ENCODE data around the gene NTHL1.

The NTHL1 gene

GRCh38 chr16:2047330-2048115 lies at the start of gene NTHL1, which contains the start of gene TSC2:
TSS of gene NTHL1 (minus strand) at chr16:2047834. CDS start at chr16:2047823, 11 bp downstream.
TSS of gene TSC2 (plus strand) at chr16:2047985. CDS start at chr16:2048616, 631 bp downstream.
- peak; percentile 65 for DNase-seq (ENCODE audit: low read depth)

GRCh38 chr16:2096853-2097595 lies 49.4 kb upstream of the NTHL1 start:
- DNase-seq (ENCODE audit: low read depth) = no peak

- no peak for DNase-seq (ENCODE audit: low read depth)
These were observed 48.4 kb upstream of the NTHL1 start for GRCh38 chr16:2095918-2096582.

GRCh38 chr16:2095315-2095853 lies 47.8 kb upstream of the NTHL1 start:
- DNase-seq (ENCODE audit: low read depth) = no peak

GRCh38 chr16:2093793-2094192 lies 46.2 kb upstream of the NTHL1 start:
- DNase-seq (ENCODE audit: low read depth) = no peak

- DNase-seq (ENCODE audit: low read depth) = no peak
These were observed 45.2 kb upstream of the NTHL1 start for GRCh38 chr16:2092866-2093265.

GRCh38 chr16:2092256-2092620 lies 44.6 kb upstream of the NTHL1 start:
- DNase-seq (ENCODE audit: low read depth) = no peak

GRCh38 chr16:2091547-2092255 lies 44.1 kb upstream of the NTHL1 start:
- no peak for DNase-seq (ENCODE audit: low read depth)

GRCh38 chr16:2090777-2091546 lies 43.3 kb upstream of the NTHL1 start:
- DNase-seq (ENCODE audit: low read depth) = no peak

GRCh38 chr16:2090481-2090776 lies 42.8 kb upstream of the NTHL1 start:
- DNase-seq (ENCODE audit: low read depth) = no peak

GRCh38 chr16:2089706-2090480 lies 42.3 kb upstream of the NTHL1 start:
- no peak for DNase-seq (ENCODE audit: low read depth)

- no peak for DNase-seq (ENCODE audit: low read depth)
These were observed 41.2 kb upstream of the NTHL1 start for GRCh38 chr16:2088759-2089358.

- no peak for DNase-seq (ENCODE audit: low read depth)
These were observed 40.4 kb upstream of the NTHL1 start for GRCh38 chr16:2087748-2088631.

- no peak for DNase-seq (ENCODE audit: low read depth)
These were observed 39.4 kb upstream of the NTHL1 start for GRCh38 chr16:2086812-2087747.

GRCh38 chr16:2086106-2086742 lies 38.6 kb upstream of the NTHL1 start:
- no peak for DNase-seq (ENCODE audit: low read depth)

GRCh38 chr16:2085669-2086068 lies 38.0 kb upstream of the NTHL1 start:
- no peak for DNase-seq (ENCODE audit: low read depth)

- no peak for DNase-seq (ENCODE audit: low read depth)
These were observed 37.4 kb upstream of the NTHL1 start for GRCh38 chr16:2084895-2085625.
